CD14-positive monocyte (primary cell): ENCODE measurements around the gene JAGN1. TPM values are rescaled to one million over a fixed set of nuclear protein-coding genes. Genes with fewer than 3 reads are reported as not detected.

Experiments
- DNase-seq, 3 donors: peaks; one replicate each; pipeline ENCODE4 v3.0.0-alpha.2; 2011 to 2022
- H2AFZ ChIP-seq: 2 replicates; pipeline ENCODE4 v1.6.0; 2012; ENCODE audit warnings: mild to moderate bottlenecking, low read depth, low read length, inconsistent platforms; ENCODE audit not compliant: insufficient read depth, poor library complexity, severe bottlenecking
- H3K27ac ChIP-seq, 2 donors: 1 replicate in 1 of 2; 2 replicates in 1 of 2; pipeline ENCODE4 v1.5.1; 2012 to 2013; ENCODE audit warnings: low read length in 2 of 2, control low read depth in 1 of 2, inconsistent platforms in 1 of 2, low read depth in 1 of 2, mild to moderate bottlenecking in 1 of 2
- H3K27me3 ChIP-seq, 2 donors: one replicate each; pipeline versions ENCODE4 v1.6.0 to v1.6.1; 2011 to 2013; ENCODE audit warnings: low read length in 2 of 2; ENCODE audit not compliant: control insufficient read depth in 2 of 2, insufficient read depth in 2 of 2
- H3K36me3 ChIP-seq, 2 donors: replicated peaks in 1 of 2; 1 replicate in 1 of 2; 2 replicates in 1 of 2; pipeline versions ENCODE4 v1.5.1 to v1.6.1; 2012 to 2013; ENCODE audit warnings: low read length in 2 of 2, control low read depth in 1 of 2, inconsistent platforms in 1 of 2, mild to moderate bottlenecking in 1 of 2; ENCODE audit not compliant: insufficient read depth in 2 of 2, control insufficient read depth in 1 of 2
- H3K4me1 ChIP-seq, 2 donors: 1 replicate in 1 of 2; 2 replicates in 1 of 2; pipeline versions ENCODE4 v1.5.1 to v1.6.1; 2012 to 2013; ENCODE audit warnings: low read length in 2 of 2, control low read depth in 1 of 2, inconsistent platforms in 1 of 2, mild to moderate bottlenecking in 1 of 2, moderate library complexity in 1 of 2; ENCODE audit not compliant: insufficient read depth in 2 of 2, control insufficient read depth in 1 of 2
- H3K4me2 ChIP-seq: replicated peaks from 2 replicates; pipeline ENCODE3; 2012; ENCODE audit warnings: low read length, moderate library complexity, mild to moderate bottlenecking; ENCODE audit not compliant: poor library complexity, severe bottlenecking; ENCODE audit errors: extremely low read depth
- H3K4me3 ChIP-seq, 3 experiments: fragments of 200-600 bp in 1 of 3; sonication (generic) in 1 of 3; replicated peaks in 1 of 3; 1 replicate in 2 of 3; 2 replicates in 1 of 3; pipeline ENCODE4 v1.5.1; 2011 to 2013; ENCODE audit warnings: low read length in 3 of 3, mild to moderate bottlenecking in 3 of 3, control low read depth in 2 of 3, low read depth in 2 of 3, inconsistent platforms in 1 of 3, moderate library complexity in 1 of 3
- H3K79me2 ChIP-seq: 2 replicates; pipeline ENCODE4 v1.6.0; 2012; ENCODE audit warnings: mild to moderate bottlenecking, control low read depth, inconsistent platforms, low read length, moderate library complexity; ENCODE audit not compliant: insufficient read depth
- H3K9ac ChIP-seq: 2 replicates; pipeline ENCODE4 v1.6.0; 2017; ENCODE audit warnings: low read length, mild to moderate bottlenecking; ENCODE audit not compliant: insufficient read depth, poor library complexity, severe bottlenecking
- H3K9me3 ChIP-seq, 2 donors: replicated peaks in 1 of 2; 1 replicate in 1 of 2; 2 replicates in 1 of 2; pipeline versions ENCODE4 v1.5.1 to v1.6.1; 2012 to 2013; ENCODE audit warnings: low read length in 2 of 2, control low read depth in 1 of 2; ENCODE audit not compliant: control insufficient read depth in 1 of 2, insufficient read depth in 1 of 2
- H4K20me1 ChIP-seq: 2 replicates; pipeline ENCODE4 v1.6.0; 2012; ENCODE audit warnings: mild to moderate bottlenecking, low read length, control low read depth, moderate library complexity; ENCODE audit not compliant: insufficient read depth
- H3K27ac Mint-ChIP-seq, 7 donors: one replicate each; pipeline ENCODE4 v1.8.0; 2020; ENCODE audit warnings: mild to moderate bottlenecking in 7 of 7, mixed read lengths in 7 of 7, moderate library complexity in 6 of 7, inconsistent platforms in 2 of 7
- H3K27me3 Mint-ChIP-seq, 3 donors: one replicate each; pipeline ENCODE4 v1.8.0; 2021 to 2022; ENCODE audit warnings: low read depth in 3 of 3, mild to moderate bottlenecking in 3 of 3, mixed read lengths in 3 of 3, moderate library complexity in 3 of 3, inconsistent platforms in 1 of 3
- H3K36me3 Mint-ChIP-seq, 2 donors: one replicate each; pipeline ENCODE4 v1.8.0; 2020; ENCODE audit warnings: mixed read lengths in 2 of 2, inconsistent platforms in 1 of 2, mild to moderate bottlenecking in 1 of 2
- H3K4me1 Mint-ChIP-seq: one replicate; pipeline ENCODE4 v1.8.0; 2020; ENCODE audit warnings: mild to moderate bottlenecking, mixed read lengths
- H3K4me3 Mint-ChIP-seq, 2 donors: one replicate each; pipeline ENCODE4 v1.8.0; 2020; ENCODE audit warnings: mild to moderate bottlenecking in 2 of 2, mixed read lengths in 2 of 2, moderate library complexity in 1 of 2
- H3K9me3 Mint-ChIP-seq, 7 donors: one replicate each; pipeline ENCODE4 v1.8.0; 2020 to 2022; ENCODE audit warnings: mixed read lengths in 7 of 7, mild to moderate bottlenecking in 6 of 7, moderate library complexity in 6 of 7, inconsistent platforms in 2 of 7
- CTCF ChIP-seq: fragments of 200-600 bp; IDR thresholded peaks from one replicate; pipeline ENCODE4 v1.8.0; 2022; ENCODE audit warnings: antibody characterized with exemption, mild to moderate bottlenecking
- WGBS: methylation state at CpG from one replicate; pipeline ENCODE4 v1.1.5; 2013; ENCODE audit warnings: missing lambda C conversion rate; ENCODE audit not compliant: insufficient coverage; 5-methylcytosine and 5-hydroxymethylcytosine counted together
- intact Hi-C, 2 donors: fragments of 100-400 bp; cut with micrococcal nuclease; formaldehyde crosslinking; loops; one replicate each; pipeline versions ENCODE4 v1.15.0 to v1.15.1; 2023
- polyA plus RNA-seq, 3 donors: library from polyadenylated mRNA; depleted of rRNA in 1 of 3; unstranded in 2 of 3; stranded (reverse) in 1 of 3; fragments of 300-500 nt in 2 of 3; fragments of >200 nt in 1 of 3; fragmentation: Illumina TruSeq in 2 of 3; gene quantifications; 1 replicate in 2 of 3; 2 replicates in 1 of 3; pipeline ENCODE4 v1.2.3, GENCODE V29; 2012 to 2021

The JAGN1 gene
- polyA plus RNA-seq, 3 donors: 17.3 to 56.3 (median 49.8) TPM

- H3K4me1 Mint-ChIP-seq: peaks cover 34% of the 10 kb centered on the region
- Histone ChIP-seq H3K27ac (no peak overlapping the region), H3K4me2 (no peak overlapping the region), H3K36me3 (no peaks in the 10 kb centered on the region), H3K9me3 (no peaks in the 10 kb centered on the region), H3K79me2 (no peaks in the 10 kb centered on the region), H2AFZ (peak overlapping the region; percentile 58), H3K4me3 (no peak overlapping the region), H3K9ac (no peak overlapping the region), H3K4me1 (peaks cover 7 to 14% of the 10 kb centered on the region in 2 donors), H3K27me3 (no peaks in the 10 kb centered on the region), H4K20me1 (no peaks in the 10 kb centered on the region)
- H3K27me3 Mint-ChIP-seq: peaks cover 0 to 2% (median 0%) of the 10 kb centered on the region in 3 donors
- H3K27ac Mint-ChIP-seq: no peak overlapping the region
- no peaks in the 10 kb centered on the region for H3K36me3 Mint-ChIP-seq
- TF ChIP-seq CTCF: no peak
- no peaks in the 10 kb centered on the region for H3K9me3 Mint-ChIP-seq
- WGBS: 0% methylated on average over 3 of the region's 5 CpGs
- H3K4me3 Mint-ChIP-seq: no peak overlapping the region
- intact Hi-C loops: no loop called here
- no peak for DNase-seq
Observed at GRCh38 chr3:9901967-9902366, 11.6 kb downstream of the JAGN1 start.

- Histone ChIP-seq H4K20me1 (no peaks in the 10 kb centered on the region), H3K9me3 (no peaks in the 10 kb centered on the region), H3K4me1 (peaks cover 7 to 14% of the 10 kb centered on the region in 2 donors), H2AFZ (peak within 1 kb of the TSS; percentile 58), H3K27me3 (no peaks in the 10 kb centered on the region), H3K36me3 (no peaks in the 10 kb centered on the region), H3K4me3 (no peak within 1 kb of the TSS), H3K27ac (no peak within 1 kb of the TSS), H3K4me2 (no peak within 1 kb of the TSS), H3K79me2 (no peaks in the 10 kb centered on the region), H3K9ac (no peak within 1 kb of the TSS)
- no peaks in the 10 kb centered on the region for H3K36me3 Mint-ChIP-seq
- peak within 1 kb of the TSS in 1 of 2 donors; percentile 47 for H3K4me3 Mint-ChIP-seq
- no peak for TF ChIP-seq CTCF
- H3K27me3 Mint-ChIP-seq: peaks cover 0 to 2% (median 0%) of the 10 kb centered on the region in 3 donors
- intact Hi-C loops: no loop called here
- WGBS: 72% methylated on average over 10 of the region's 13 CpGs
- H3K9me3 Mint-ChIP-seq: no peaks in the 10 kb centered on the region
- H3K4me1 Mint-ChIP-seq: peaks cover 32% of the 10 kb centered on the region
- no peak within 1 kb of the TSS for H3K27ac Mint-ChIP-seq
- DNase-seq: no peak
Observed at GRCh38 chr3:9902372-9903237, 12.2 kb downstream of the JAGN1 start, which contains the start of gene IL17RE. Gene IL17RE (plus strand): TSS chr3:9902848. CDS start chr3:9902933, 85 bp downstream.
